ENCODE results near the gene CHRNB2.

- TF ChIP-seq CTCF (conservative IDR thresholded peaks at IDR 0.05 in 1 of 2, IDR thresholded peaks at IDR 0.05 in 1 of 2; ENCODE audit: low read depth in 1 of 2, low read length in 2 of 2) (no peak), EZH2 (IDR thresholded peaks at IDR 0.05; ENCODE audit: low read length, missing control alignments) (no peak)
These were observed 5.6 kb downstream of the CHRNB2 start for GRCh38 chr1:154573168-154573510.
